NCI-H1694 treated with DMSO at 0.1 percent for 48 hours (cell line): ENCODE data around the gene CTBP2.

Experiments used
- DNase-seq: peaks from one replicate; lab custom pipeline; 2025; lab: John Stamatoyannopoulos, UW

Gene CTBP2

GRCh38 chr10:124941823-124942222 is 218.5 kb downstream of the CTBP2 start, which contains the start of gene ZRANB1:
Gene ZRANB1, plus strand, starts transcription at chr10:124942123. Its CDS starts 371 bp downstream, at chr10:124942494.
- no peak for DNase-seq

GRCh38 chr10:124939290-124939689 is 221.1 kb downstream of the CTBP2 start:
- no peak for DNase-seq

- DNase-seq, result no peak
These were observed 223.6 kb downstream of the CTBP2 start for GRCh38 chr10:124936813-124937212.

- DNase-seq, result no peak
These were observed 224.4 kb downstream of the CTBP2 start for GRCh38 chr10:124935946-124936345.
